Fibroblast of pulmonary artery (primary cell): ENCODE results near the gene PLEKHJ1.

Source experiments
- DNase-seq: peaks from one replicate; pipeline ENCODE4 v3.0.0-alpha.2; 2010; ENCODE audit warnings: low read depth
- H3K4me3 ChIP-seq: replicated peaks from 2 replicates; pipeline ENCODE4 v1.5.1; 2011; ENCODE audit warnings: low read depth, mild to moderate bottlenecking, control low read depth, low read length, moderate library complexity
- TF ChIP-seq, protein P1 (sequence below): IDR thresholded peaks from 2 replicates; pipeline ENCODE4 v1.5.1; 2011; ENCODE audit warnings: mild to moderate bottlenecking, control low read depth, low read length, inconsistent platforms; ENCODE audit errors: missing control alignments

Gene PLEKHJ1

DNA sequence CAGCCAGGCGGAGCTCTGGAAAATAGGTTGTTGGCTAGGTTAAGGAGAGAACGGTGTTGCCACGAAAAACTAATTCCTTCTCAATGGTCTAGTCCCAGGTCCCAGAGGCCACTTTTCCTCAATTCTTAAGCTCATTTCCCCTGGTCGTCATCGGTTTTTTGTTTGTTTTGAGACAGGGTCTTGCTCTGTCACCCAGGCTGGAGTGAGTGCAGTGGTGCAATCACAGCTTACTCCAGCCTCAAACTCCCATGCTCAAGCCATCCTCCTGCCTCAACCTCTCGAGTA, 1.7 kb upstream of the PLEKHJ1 start:
- TF ChIP-seq, protein P1, sequence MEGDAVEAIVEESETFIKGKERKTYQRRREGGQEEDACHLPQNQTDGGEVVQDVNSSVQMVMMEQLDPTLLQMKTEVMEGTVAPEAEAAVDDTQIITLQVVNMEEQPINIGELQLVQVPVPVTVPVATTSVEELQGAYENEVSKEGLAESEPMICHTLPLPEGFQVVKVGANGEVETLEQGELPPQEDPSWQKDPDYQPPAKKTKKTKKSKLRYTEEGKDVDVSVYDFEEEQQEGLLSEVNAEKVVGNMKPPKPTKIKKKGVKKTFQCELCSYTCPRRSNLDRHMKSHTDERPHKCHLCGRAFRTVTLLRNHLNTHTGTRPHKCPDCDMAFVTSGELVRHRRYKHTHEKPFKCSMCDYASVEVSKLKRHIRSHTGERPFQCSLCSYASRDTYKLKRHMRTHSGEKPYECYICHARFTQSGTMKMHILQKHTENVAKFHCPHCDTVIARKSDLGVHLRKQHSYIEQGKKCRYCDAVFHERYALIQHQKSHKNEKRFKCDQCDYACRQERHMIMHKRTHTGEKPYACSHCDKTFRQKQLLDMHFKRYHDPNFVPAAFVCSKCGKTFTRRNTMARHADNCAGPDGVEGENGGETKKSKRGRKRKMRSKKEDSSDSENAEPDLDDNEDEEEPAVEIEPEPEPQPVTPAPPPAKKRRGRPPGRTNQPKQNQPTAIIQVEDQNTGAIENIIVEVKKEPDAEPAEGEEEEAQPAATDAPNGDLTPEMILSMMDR: no peak
- peak overlapping the region; percentile 74 for H3K4me3 ChIP-seq
- no peak for DNase-seq

DNA sequence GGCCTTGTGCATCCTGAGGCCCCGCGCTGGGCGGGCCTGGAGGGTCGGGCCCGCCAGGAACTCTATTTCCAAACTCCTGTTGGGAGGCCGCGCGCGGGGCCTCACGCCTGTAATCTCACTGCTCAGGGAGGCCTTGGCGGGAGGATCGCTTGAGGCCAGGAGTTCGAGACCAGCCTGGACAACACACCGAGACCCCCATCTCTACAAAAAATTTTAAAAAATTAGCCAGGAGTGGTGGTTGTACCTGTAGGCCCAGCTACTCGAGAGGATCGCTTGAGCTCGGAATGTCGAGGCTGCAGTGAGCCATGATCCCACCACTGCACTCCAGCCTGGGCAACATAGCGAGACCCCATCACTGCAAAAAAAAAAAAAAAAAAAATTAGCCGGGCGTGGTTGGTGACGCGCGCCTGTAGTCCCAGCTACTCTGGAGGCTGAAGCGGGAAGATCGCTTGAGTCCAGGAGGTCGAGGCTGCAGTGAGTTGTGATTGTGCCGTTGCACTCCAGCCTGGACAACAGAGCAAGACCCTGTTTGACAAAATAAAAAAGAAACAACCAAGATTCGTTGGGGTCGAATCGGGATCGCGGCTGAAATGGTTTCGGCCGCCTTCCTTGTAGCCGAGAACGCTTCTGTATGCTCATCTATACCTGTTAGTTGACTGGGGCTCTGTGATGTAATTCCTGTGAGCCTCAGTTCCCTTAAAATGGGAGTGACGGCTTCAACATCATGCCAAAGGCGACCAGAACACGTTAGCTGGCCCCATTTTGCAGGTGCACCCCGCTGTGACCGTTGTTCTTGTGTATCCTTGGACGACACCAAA, 1.1 kb upstream of the PLEKHJ1 start:
- peak overlapping the region; percentile 74 for H3K4me3 ChIP-seq
- TF ChIP-seq, protein P1: no peak
- DNase-seq: no peak

DNA sequence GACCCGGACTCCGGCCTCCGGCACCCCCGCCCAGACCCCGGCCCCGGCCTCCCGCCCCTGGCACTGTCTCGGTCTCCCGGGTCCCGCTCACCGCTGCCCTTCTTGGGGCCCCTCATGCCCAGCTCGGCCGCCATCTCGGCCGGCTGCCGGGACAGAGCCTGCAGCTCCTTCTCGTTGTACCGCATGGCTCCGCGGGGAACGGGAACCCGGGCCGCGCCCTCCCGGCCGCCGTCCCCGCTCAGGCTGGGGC, 140 bp downstream of the PLEKHJ1 start:
- TF ChIP-seq, protein P1: no peak
- no peak for DNase-seq
- peak overlapping the region; percentile 74 for H3K4me3 ChIP-seq

DNA sequence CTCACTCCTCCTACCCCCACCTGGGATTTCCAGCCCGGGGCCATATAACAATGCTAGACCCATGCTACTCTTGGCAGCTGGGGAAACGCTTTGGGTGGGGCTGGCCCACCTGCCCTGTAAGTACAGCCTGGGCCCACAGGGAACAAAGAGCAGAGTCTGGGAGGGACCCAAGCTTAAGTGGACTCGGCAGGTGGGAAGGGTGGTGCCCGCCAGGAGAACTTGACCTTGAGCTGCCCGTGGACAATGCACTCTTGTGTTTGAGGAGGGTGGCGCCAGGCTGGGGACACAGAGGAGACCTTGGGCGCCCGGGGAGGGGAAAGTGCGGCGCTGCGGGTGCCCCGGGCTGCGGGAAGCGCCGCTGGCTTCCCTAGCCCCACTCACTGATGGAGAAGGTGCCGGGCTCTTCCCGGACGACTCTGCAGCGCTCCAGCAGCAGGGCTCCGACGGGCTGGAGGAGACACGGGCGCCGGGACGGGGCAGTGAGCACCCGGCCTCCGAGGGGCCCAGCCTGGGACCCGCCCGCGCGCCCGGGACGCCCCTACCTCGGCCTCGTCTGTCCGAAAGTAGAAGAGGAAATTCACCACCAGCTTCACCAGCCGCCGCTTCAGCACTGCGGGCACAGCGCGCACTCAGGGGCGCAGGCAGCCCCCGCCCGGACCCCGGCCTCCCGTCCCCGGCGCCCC, 607 bp downstream of the PLEKHJ1 start:
- TF ChIP-seq, protein P1: no peak
- peak overlapping the region; percentile 74 for H3K4me3 ChIP-seq
- no peak for DNase-seq

DNA sequence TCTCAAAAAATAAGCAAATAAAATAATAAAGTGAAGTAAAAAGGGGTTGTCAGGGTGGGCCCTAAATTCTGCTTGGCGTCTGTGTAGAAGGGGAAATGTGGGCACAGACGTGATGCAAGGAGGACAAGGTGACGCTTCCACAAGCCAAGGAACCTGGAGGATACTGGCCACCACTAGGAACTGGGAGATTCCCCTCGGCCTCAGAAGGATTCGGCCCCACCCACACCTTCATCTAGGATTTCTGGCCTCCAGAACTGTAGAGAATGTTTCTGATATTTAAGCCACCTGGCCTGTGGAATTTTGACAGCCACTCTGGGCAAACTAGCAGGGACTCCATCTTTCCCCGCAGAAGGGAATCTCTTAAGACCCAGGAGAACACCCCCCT, 1.1 kb downstream of the PLEKHJ1 start:
- TF ChIP-seq, protein P1: no peak
- peak overlapping the region; percentile 74 for H3K4me3 ChIP-seq
- no peak for DNase-seq

DNA sequence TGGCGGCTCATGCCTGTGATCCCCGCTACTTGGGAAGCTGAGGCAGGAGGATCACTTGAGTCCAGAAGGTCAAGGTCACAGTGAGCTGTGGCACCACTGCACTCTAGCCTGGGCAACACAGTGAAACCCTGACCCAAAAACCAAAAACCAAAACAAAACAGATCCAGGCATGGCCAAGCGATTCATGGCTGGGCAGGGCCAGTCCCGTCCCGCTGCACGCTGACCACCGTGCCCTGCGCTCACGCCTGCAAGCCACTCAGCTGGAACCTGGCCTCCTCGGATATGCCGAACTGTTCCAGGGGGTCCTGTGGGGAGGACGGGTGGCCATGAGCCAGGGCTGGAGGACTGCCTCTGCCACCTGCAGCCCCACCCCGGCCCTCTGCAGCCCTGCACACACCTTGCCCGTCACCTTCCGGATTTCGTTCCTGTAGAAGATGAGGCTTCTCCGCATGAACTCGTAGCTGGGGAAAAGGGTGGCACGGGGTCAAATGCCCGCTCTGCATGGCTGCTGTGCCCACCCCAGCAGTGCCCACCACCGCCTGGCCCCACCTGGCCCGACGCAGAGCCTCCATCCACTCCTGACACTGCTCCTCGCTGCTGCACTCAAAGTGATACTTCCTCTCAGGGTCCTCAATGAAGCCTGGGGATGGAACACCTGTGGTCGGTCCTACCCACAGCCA, 2.4 kb downstream of the PLEKHJ1 start:
- TF ChIP-seq, protein P1: no peak
- DNase-seq: no peak
- H3K4me3 ChIP-seq: no peak overlapping the region
